Ovary (tissue), 9 donors: Measurements from ENCODE around the gene CALD1. TPM values are rescaled to one million over a fixed set of nuclear protein-coding genes. Genes with fewer than 3 reads are reported as not detected.

Experiments used
- DNase-seq, 5 donors: peaks; one replicate each; pipeline ENCODE4 v3.0.0-alpha.2; 2019 to 2020
- H3K27ac ChIP-seq, 2 donors: fragments of 200-600 bp; one replicate each; pipeline versions ENCODE4 v1.5.1 to v1.8.0; 2019 to 2022
- H3K27me3 ChIP-seq: fragments of 200-600 bp; one replicate; pipeline ENCODE4 v1.8.0; 2022
- H3K36me3 ChIP-seq: fragments of 200-600 bp; sonication (generic); one replicate; pipeline ENCODE4 v1.5.1; 2019
- H3K4me1 ChIP-seq: one replicate; pipeline ENCODE4 v1.8.1; 2013; ENCODE audit warnings: mild to moderate bottlenecking, moderate library complexity; ENCODE audit not compliant: insufficient read depth
- H3K4me3 ChIP-seq: fragments of 200-600 bp; sonication (generic); one replicate; pipeline ENCODE4 v1.5.1; 2017
- H3K9me3 ChIP-seq, 2 donors: fragments of 200-600 bp in 1 of 2; sonication (generic) in 1 of 2; one replicate each; pipeline versions ENCODE4 v1.5.1 to v1.8.1; 2013 to 2019; ENCODE audit warnings: mild to moderate bottlenecking in 1 of 2, moderate library complexity in 1 of 2
- EP300 ChIP-seq: sonication (generic); formaldehyde crosslinking; IDR thresholded peaks from one replicate; pipeline ENCODE4 v1.6.1; 2017; ENCODE audit warnings: antibody characterized with exemption
- POLR2A ChIP-seq: fragments of 450-650 bp; IDR thresholded peaks from one replicate; pipeline ENCODE4 v1.6.1; 2017; ENCODE audit warnings: antibody characterized with exemption, mild to moderate bottlenecking, moderate library complexity
- WGBS, 3 donors: extraction: QIAGEN DNeasy Blood & Tissue Kit in 1 of 3; methylation state at CpG; one replicate each; pipeline versions ENCODE4 v1.1.5 to v1.1.7; 2013 to 2017; 5-methylcytosine and 5-hydroxymethylcytosine counted together
- intact Hi-C, 4 donors: fragments of 100-400 bp; cut with DNase I; formaldehyde crosslinking; loops; one replicate each; pipeline versions ENCODE4 v1.11.0 to v1.15.1; 2022 to 2023
- polyA plus RNA-seq, 2 donors: library from polyadenylated mRNA; stranded (reverse); fragments of 200-250 nt in 1 of 2; fragments of 350-450 nt in 1 of 2; fragmentation: Illumina TruSeq in 1 of 2; extraction: RNeasy Lipid Tissue Mini Kit (QIAGEN cat#74804) in 1 of 2; gene quantifications; one replicate each; pipeline ENCODE4 v1.2.3, GENCODE V29; 2013 to 2014
- total RNA-seq, 7 donors: library from RNA; depleted of rRNA in 2 of 7; stranded (reverse); fragments of >200 nt in 2 of 7; fragmentation: NEBNext Ultra II Directional in 3 of 7; extraction: Animal tissue kit (Norgen Biotek cat#: 25700) in 3 of 7; gene quantifications; one replicate each; pipeline versions ENCODE4 v1.1.0 to v1.2.4, GENCODE V29; 2016 to 2023
- TF ChIP-seq, protein P1 (sequence below), 3 donors: fragments of 450-650 bp in 2 of 3; fragments of 200-600 bp in 1 of 3; IDR thresholded peaks; one replicate each; pipeline versions ENCODE4 v1.5.1 to v1.8.0; 2016 to 2022; ENCODE audit warnings: antibody characterized with exemption in 3 of 3, mild to moderate bottlenecking in 1 of 3
- donor health status: DM: no; HTN: no; CAD: no; lungs with moderate emphysema.
- donor health status: DM: no; HTN: no; CAD: no.
- donor health status: Bipolar disorder and iron deficiency.
- donor health status: DM: yes; HTN: yes; CAD: no.
- donor health status: DM: no; HTN: no; CAD: no.
- donor health status: DM: yes; HTN: yes; CAD: no.

Gene CALD1
- total and polyA plus RNA-seq, 9 donors = 306 to 697 (median 463) TPM

- TF ChIP-seq, protein P1, sequence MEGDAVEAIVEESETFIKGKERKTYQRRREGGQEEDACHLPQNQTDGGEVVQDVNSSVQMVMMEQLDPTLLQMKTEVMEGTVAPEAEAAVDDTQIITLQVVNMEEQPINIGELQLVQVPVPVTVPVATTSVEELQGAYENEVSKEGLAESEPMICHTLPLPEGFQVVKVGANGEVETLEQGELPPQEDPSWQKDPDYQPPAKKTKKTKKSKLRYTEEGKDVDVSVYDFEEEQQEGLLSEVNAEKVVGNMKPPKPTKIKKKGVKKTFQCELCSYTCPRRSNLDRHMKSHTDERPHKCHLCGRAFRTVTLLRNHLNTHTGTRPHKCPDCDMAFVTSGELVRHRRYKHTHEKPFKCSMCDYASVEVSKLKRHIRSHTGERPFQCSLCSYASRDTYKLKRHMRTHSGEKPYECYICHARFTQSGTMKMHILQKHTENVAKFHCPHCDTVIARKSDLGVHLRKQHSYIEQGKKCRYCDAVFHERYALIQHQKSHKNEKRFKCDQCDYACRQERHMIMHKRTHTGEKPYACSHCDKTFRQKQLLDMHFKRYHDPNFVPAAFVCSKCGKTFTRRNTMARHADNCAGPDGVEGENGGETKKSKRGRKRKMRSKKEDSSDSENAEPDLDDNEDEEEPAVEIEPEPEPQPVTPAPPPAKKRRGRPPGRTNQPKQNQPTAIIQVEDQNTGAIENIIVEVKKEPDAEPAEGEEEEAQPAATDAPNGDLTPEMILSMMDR (IDR thresholded peaks at IDR 0.05) = no peak
- TF ChIP-seq POLR2A (no peak), EP300 (no peak)
These were observed 55.4 kb downstream of the CALD1 start for GRCh38 chr7:134834689-134835462.

GRCh38 chr7:134835463-134835823, 56.0 kb downstream of the CALD1 start:
- H3K4me3 ChIP-seq = no peak overlapping the region
- H3K9me3 ChIP-seq = no peaks in the 10 kb centered on the region
- H3K27me3 ChIP-seq = no peaks in the 10 kb centered on the region
- TF ChIP-seq EP300 = no peak
- TF ChIP-seq, protein P1 (IDR thresholded peaks at IDR 0.05) = no peak
- TF ChIP-seq POLR2A = no peak
- H3K4me1 ChIP-seq = peaks cover 21% of the 10 kb centered on the region
- WGBS, 3 donors = 52 to 62% (median 57%) methylated on average over 4 of the region's 4 CpGs
- peak overlapping the region; percentile 6 to 43 for H3K27ac ChIP-seq
- intact Hi-C loops = no loop called here
- no peaks in the 10 kb centered on the region for H3K36me3 ChIP-seq
- no peak for DNase-seq

More at GRCh38 chr7:134834689-134835462, 55.4 kb downstream of the CALD1 start:
- no peak overlapping the region for H3K4me3 ChIP-seq
- no peak for DNase-seq
- intact Hi-C loops = no loop called here
- H3K4me1 ChIP-seq = peaks cover 19% of the 10 kb centered on the region
- no peaks in the 10 kb centered on the region for H3K9me3 ChIP-seq
- H3K36me3 ChIP-seq = no peaks in the 10 kb centered on the region
- peak overlapping the region; percentile 6 to 43 for H3K27ac ChIP-seq
- whole genome bisulfite sequencing, 3 donors = 23 to 29% (median 24%) methylated on average over 3 of the region's 3 CpGs
- H3K27me3 ChIP-seq = no peaks in the 10 kb centered on the region

DNA sequence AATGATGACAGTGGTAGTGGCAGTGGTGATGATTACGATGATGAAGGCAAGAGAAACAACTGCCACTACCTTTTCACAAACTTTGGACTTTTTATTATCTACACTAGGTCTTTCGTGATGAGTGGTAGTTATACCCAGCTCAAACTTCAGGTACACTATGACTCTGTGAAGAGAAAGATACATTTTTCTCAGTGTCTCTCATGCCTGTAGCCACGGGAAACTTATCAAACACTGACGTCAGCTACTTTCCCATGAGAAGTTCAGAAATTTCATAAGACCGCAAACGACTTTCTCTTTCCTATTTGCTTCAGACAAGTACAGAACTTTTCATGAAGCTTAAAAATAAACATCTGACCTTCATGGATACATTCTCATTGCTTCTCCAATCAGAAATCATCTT, 57.0 kb downstream of the CALD1 start:
- Histone ChIP-seq H3K27ac (peak overlapping the region in 1 of 2 donors; percentile 20), H3K4me3 (no peak overlapping the region), H3K9me3 (no peaks in the 10 kb centered on the region), H3K36me3 (no peaks in the 10 kb centered on the region), H3K4me1 (peaks cover 23% of the 10 kb centered on the region), H3K27me3 (no peaks in the 10 kb centered on the region)
- TF ChIP-seq EP300 (no peak), POLR2A (no peak)
- TF ChIP-seq, protein P1 (IDR thresholded peaks at IDR 0.05) = no peak
- 34 to 57% (median 57%) methylated on average over 6 of the region's 6 CpGs for WGBS, 3 donors
- intact Hi-C loops = no loop called here
- peak in 1 of 5 donors; percentile 53 for DNase-seq

- intact Hi-C loops = no loop called here
- H3K4me3 ChIP-seq = no peak overlapping the region
- H3K27ac ChIP-seq = no peak overlapping the region
- TF ChIP-seq, protein P1 (IDR thresholded peaks at IDR 0.05) = no peak
- TF ChIP-seq EP300 (no peak), POLR2A (no peak)
- no peak for DNase-seq
- H3K9me3 ChIP-seq = no peaks in the 10 kb centered on the region
- peaks cover 24% of the 10 kb centered on the region for H3K4me1 ChIP-seq
- no peaks in the 10 kb centered on the region for H3K27me3 ChIP-seq
- no peaks in the 10 kb centered on the region for H3K36me3 ChIP-seq
These were observed 59.9 kb downstream of the CALD1 start for GRCh38 chr7:134839298-134839697.
